ENCODE measurements around the gene SYP.
A peak's percentile ranks its signal among the peaks of the same experiment; 100 is the strongest.

Gene SYP

GRCh38 chrX:49192722-49193328 lies 7.2 kb downstream of the SYP start:
- no peak overlapping the region for H3K4me3 ChIP-seq (ENCODE audit: low read depth, low read length)
- no peak for DNase-seq (ENCODE audit: low read depth)
- TF ChIP-seq, protein P1, sequence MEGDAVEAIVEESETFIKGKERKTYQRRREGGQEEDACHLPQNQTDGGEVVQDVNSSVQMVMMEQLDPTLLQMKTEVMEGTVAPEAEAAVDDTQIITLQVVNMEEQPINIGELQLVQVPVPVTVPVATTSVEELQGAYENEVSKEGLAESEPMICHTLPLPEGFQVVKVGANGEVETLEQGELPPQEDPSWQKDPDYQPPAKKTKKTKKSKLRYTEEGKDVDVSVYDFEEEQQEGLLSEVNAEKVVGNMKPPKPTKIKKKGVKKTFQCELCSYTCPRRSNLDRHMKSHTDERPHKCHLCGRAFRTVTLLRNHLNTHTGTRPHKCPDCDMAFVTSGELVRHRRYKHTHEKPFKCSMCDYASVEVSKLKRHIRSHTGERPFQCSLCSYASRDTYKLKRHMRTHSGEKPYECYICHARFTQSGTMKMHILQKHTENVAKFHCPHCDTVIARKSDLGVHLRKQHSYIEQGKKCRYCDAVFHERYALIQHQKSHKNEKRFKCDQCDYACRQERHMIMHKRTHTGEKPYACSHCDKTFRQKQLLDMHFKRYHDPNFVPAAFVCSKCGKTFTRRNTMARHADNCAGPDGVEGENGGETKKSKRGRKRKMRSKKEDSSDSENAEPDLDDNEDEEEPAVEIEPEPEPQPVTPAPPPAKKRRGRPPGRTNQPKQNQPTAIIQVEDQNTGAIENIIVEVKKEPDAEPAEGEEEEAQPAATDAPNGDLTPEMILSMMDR (IDR thresholded peaks at IDR 0.05; ENCODE audit: low read depth, low read length, missing control alignments), result peak; percentile 68

- TF ChIP-seq, protein P1 (IDR thresholded peaks at IDR 0.05; ENCODE audit: low read depth, low read length, missing control alignments), result no peak
- peak overlapping the region; percentile 77 for H3K4me3 ChIP-seq (ENCODE audit: low read depth, low read length)
- no peak for DNase-seq (ENCODE audit: low read depth)
Observed at GRCh38 chrX:49191574-49192011, 8.4 kb downstream of the SYP start.

DNA sequence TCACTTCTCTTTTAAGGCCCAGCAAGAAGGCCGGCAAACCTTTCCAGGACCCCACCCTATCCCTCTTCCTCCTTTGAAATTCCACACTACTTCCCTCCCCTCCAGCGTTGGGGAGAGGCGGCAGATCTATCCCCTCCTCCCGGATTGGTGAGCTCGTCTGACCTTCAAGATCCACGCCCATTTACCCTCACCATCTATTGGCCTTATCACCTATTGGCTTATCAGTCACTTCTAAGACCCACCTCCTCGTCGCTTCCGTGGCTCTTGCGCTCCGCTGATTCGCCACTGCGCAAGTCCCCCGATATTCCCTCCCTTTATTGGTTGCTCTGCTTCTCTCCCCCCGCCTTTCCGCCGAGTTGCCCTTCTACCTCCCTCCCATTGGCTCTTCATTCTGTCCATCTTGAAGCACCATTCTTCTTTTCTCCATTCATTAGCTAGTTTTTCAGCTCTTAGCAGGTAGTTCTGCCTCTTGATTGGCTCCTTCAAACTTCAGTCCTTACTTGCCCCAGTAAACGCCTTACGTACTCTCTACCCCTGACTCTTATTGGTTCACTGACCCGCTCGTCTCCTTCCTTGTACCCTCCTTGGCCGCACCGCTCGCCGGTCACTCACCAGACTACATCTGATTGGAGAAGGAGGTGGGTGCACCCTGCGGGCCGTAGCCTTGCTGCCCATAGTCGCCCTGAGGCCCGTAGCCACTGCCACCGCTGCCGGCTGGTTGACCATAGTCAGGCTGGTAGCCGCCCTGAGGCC lies 9.0 kb downstream of the SYP start:
- H3K4me3 ChIP-seq (ENCODE audit: low read depth, low read length), result peak overlapping the region; percentile 77
- peak; percentile 98 for DNase-seq (ENCODE audit: low read depth)

GRCh38 chrX:49189606-49190005 lies 10.4 kb downstream of the SYP start:
- TF ChIP-seq, protein P1 (IDR thresholded peaks at IDR 0.05; ENCODE audit: low read depth, low read length, missing control alignments), result no peak
- no peak overlapping the region; the same call in 1 of the 2 replicates for H3K4me3 ChIP-seq (ENCODE audit: low read depth, low read length)
- DNase-seq (ENCODE audit: low read depth), result no peak

More for the DNA sequence above, 9.0 kb downstream of the SYP start:
- TF ChIP-seq, protein P1 (IDR thresholded peaks at IDR 0.05; ENCODE audit: low read depth, low read length, missing control alignments), result no peak

DNA sequence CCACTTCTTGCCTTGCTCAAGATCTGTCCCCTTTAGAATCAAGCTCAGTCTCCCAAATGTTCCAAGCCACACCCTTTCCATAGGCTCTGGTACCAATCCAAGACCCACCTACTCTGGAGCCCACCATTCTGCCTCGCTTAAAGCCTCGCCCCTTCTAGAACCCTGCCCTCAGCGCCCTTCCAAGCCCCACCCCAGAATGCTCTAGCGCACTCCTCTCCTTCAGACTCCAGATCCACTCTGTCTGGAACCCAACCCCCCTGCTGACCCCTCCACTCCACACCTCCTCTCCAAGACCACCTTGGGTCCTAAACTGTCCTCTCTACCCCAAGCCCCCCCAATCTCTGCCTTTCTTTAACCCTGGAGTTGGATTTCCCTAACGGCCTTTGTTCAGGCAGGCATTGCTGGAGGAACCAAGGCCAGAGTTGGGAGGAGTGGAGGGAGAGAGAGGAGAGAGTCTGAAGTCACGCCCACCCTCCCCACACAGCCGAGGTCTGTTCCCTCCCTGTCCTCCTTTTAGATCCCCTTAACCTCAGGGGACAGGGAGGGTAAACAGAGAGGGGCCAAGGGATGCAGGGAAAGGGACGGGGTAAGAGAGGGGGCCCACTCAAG lies 11.4 kb downstream of the SYP start:
- no peak for DNase-seq (ENCODE audit: low read depth)
- TF ChIP-seq, protein P1 (IDR thresholded peaks at IDR 0.05; ENCODE audit: low read depth, low read length, missing control alignments), result no peak

GRCh38 chrX:49187526-49187925 lies 12.5 kb downstream of the SYP start:
- no peak for DNase-seq (ENCODE audit: low read depth)
- no peak overlapping the region for H3K4me3 ChIP-seq (ENCODE audit: low read depth, low read length)
- TF ChIP-seq, protein P1 (IDR thresholded peaks at IDR 0.05; ENCODE audit: low read depth, low read length, missing control alignments), result no peak

More for the DNA sequence above, 11.4 kb downstream of the SYP start:
- H3K4me3 ChIP-seq (ENCODE audit: low read depth, low read length), result no peak overlapping the region

All from GM12864 (cell line).